ENCODE results near the gene COL9A2. TPM values are rescaled to one million over a fixed set of nuclear protein-coding genes. Genes with fewer than 3 reads are reported as not detected.

COL9A2 gene
- total RNA-seq, 2 experiments from 2014 or later = 10.6 to 21.4 TPM

DNA sequence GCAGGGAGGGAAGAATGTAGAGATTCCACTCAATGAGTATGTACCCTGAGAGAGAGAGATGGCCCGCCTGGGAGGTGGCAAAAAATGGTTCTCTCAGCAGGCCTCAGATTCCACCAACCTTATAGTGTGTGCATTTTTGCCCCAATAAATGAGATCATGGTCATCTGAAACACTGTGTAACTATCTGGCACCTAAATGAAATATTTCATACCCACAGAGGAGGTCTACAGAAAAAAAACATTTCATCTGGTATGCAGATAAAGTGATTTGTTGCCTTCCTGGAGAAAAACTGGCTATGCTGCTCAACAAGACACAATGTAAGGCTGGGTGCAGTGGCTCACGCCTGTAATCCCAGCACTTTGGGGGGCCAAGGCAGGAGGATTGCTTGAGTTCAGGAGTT lies 64.5 kb downstream of the COL9A2 start:
- TF ChIP-seq, protein P1, sequence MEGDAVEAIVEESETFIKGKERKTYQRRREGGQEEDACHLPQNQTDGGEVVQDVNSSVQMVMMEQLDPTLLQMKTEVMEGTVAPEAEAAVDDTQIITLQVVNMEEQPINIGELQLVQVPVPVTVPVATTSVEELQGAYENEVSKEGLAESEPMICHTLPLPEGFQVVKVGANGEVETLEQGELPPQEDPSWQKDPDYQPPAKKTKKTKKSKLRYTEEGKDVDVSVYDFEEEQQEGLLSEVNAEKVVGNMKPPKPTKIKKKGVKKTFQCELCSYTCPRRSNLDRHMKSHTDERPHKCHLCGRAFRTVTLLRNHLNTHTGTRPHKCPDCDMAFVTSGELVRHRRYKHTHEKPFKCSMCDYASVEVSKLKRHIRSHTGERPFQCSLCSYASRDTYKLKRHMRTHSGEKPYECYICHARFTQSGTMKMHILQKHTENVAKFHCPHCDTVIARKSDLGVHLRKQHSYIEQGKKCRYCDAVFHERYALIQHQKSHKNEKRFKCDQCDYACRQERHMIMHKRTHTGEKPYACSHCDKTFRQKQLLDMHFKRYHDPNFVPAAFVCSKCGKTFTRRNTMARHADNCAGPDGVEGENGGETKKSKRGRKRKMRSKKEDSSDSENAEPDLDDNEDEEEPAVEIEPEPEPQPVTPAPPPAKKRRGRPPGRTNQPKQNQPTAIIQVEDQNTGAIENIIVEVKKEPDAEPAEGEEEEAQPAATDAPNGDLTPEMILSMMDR (conservative IDR thresholded peaks at IDR 0.05; ENCODE audit: low read length) = no peak
- TF ChIP-seq EZH2phosphoT487 (IDR thresholded peaks at IDR 0.05; ENCODE audit: borderline replicate concordance, low read depth, low read length) = no peak
- H3K4me2 ChIP-seq (ENCODE audit: low read length) = no peak overlapping the region
- peaks cover 20% of the 10 kb centered on the region for H3K79me2 ChIP-seq (ENCODE audit: insufficient read depth, low read depth, low read length)
- intact Hi-C loops (cut with micrococcal nuclease; ENCODE audit: unreplicated experiment) = no loop called here
- BruUV-seq (replicated peaks) = no TSS peak
- H3K9me2 ChIP-seq (ENCODE audit: insufficient read depth, low read length) = no peaks in the 10 kb centered on the region
- no peak for DNase-seq (ENCODE audit: low spot score)
- CTCF ChIA-PET (ENCODE audit: unreplicated experiment) = no interaction called here
- no peak overlapping the region for H3K4me3 ChIP-seq (ENCODE audit: low read depth, low read length, poor library complexity, severe bottlenecking)
- no peaks in the 10 kb centered on the region for H3K9me3 ChIP-seq (ENCODE audit: low read length)
- H4K20me1 ChIP-seq (ENCODE audit: insufficient read depth, low read length) = no peaks in the 10 kb centered on the region; the same call in 1 of the 2 replicates
- H3K4me1 ChIP-seq (ENCODE audit: insufficient read depth, low read length, poor library complexity, severe bottlenecking) = peaks cover 15% of the 10 kb centered on the region
- POLR2A ChIA-PET = interaction anchor here (0.7 kb wide), 1 partner anchor 280 kb away, joined by 6 read pairs; no protein-coding TSS in a partner anchor
- no peak overlapping the region for H2AFZ ChIP-seq (ENCODE audit: low read length)
- no peak overlapping the region for H3K27ac ChIP-seq (ENCODE audit: low read depth, low read length, poor library complexity, severe bottlenecking)
- H3K36me3 ChIP-seq (ENCODE audit: insufficient read depth, low read length) = 0 out of 2 replicates have a peak, but pooled peaks cover 4% of the 10 kb centered on the region

- Histone ChIP-seq H3K9me3 (ENCODE audit: low read length) (no peaks in the 10 kb centered on the region), H4K20me1 (ENCODE audit: insufficient read depth, low read length) (no peaks in the 10 kb centered on the region; the same call in 1 of the 2 replicates), H3K9me2 (ENCODE audit: insufficient read depth, low read length) (no peaks in the 10 kb centered on the region), H3K4me3 (ENCODE audit: low read depth, low read length, poor library complexity, severe bottlenecking) (no peak overlapping the region), H3K27ac (ENCODE audit: low read depth, low read length, poor library complexity, severe bottlenecking) (no peak overlapping the region), H3K4me2 (ENCODE audit: low read length) (no peak overlapping the region), H2AFZ (ENCODE audit: low read length) (no peak overlapping the region), H3K79me2 (ENCODE audit: insufficient read depth, low read depth, low read length) (peaks cover 11% of the 10 kb centered on the region), H3K36me3 (ENCODE audit: insufficient read depth, low read length) (0 out of 2 replicates have a peak, but pooled peaks cover 4% of the 10 kb centered on the region), H3K4me1 (ENCODE audit: insufficient read depth, low read length, poor library complexity, severe bottlenecking) (peaks cover 10% of the 10 kb centered on the region)
- ChIA-PET CTCF (ENCODE audit: unreplicated experiment) (no interaction called here), POLR2A (no interaction called here)
- TF ChIP-seq, protein P1 (conservative IDR thresholded peaks at IDR 0.05; ENCODE audit: low read length) = no peak
- TF ChIP-seq EZH2phosphoT487 (IDR thresholded peaks at IDR 0.05; ENCODE audit: borderline replicate concordance, low read depth, low read length) = no peak
- intact Hi-C loops (cut with micrococcal nuclease; ENCODE audit: unreplicated experiment) = no loop called here
- DNase-seq (ENCODE audit: low spot score) = no peak
- no TSS peak for BruUV-seq (replicated peaks)
These were observed 65.6 kb downstream of the COL9A2 start for GRCh38 chr1:40251456-40251855.

Other genes starting within 250 kb of the COL9A2 start
- gene PPT1, start 220.0 kb downstream of the COL9A2 start, total RNA-seq (2014; rRNA removed; shearing (Covaris generic)) = 49.7 and 55.9 TPM in 2 replicates
- gene PPT1, start 220.0 kb downstream of the COL9A2 start, total RNA-seq (2022) = 66.5 and 75.4 TPM in 2 replicates
- 14.8 and 16.9 TPM in 2 replicates for gene RLF, start 155.9 kb downstream of the COL9A2 start, total RNA-seq (2014; rRNA removed; shearing (Covaris generic))
- 18.6 and 22.5 TPM in 2 replicates for gene RLF, start 155.9 kb downstream of the COL9A2 start, total RNA-seq (2022)
- gene TMCO2, start 69.3 kb downstream of the COL9A2 start, total RNA-seq (2014; rRNA removed; shearing (Covaris generic)) = not detected in 2 replicates
- not detected in 2 replicates for gene TMCO2, start 69.3 kb downstream of the COL9A2 start, total RNA-seq (2022)
- 13.4 and 15.8 TPM in 2 replicates for gene ZMPSTE24, start 59.0 kb downstream of the COL9A2 start, total RNA-seq (2014; rRNA removed; shearing (Covaris generic))
- 18.8 and 24.3 TPM in 2 replicates for gene ZMPSTE24, start 59.0 kb downstream of the COL9A2 start, total RNA-seq (2022)
- 50.3 and 60.5 TPM in 2 replicates for gene SMAP2, start 56.4 kb upstream of the COL9A2 start, total RNA-seq (2014; rRNA removed; shearing (Covaris generic))
- 105 and 118 TPM in 2 replicates for gene SMAP2, start 56.4 kb upstream of the COL9A2 start, total RNA-seq (2022)
- gene ZFP69B, start 133.2 kb upstream of the COL9A2 start, total RNA-seq (2014; rRNA removed; shearing (Covaris generic)) = 12.7 and 18.2 TPM in 2 replicates
- gene ZFP69B, start 133.2 kb upstream of the COL9A2 start, total RNA-seq (2022) = 26.8 and 28.3 TPM in 2 replicates
- 4.3 and 4.8 TPM in 2 replicates for gene ZFP69, start 160.0 kb upstream of the COL9A2 start, total RNA-seq (2014; rRNA removed; shearing (Covaris generic))
- 5.6 and 6.2 TPM in 2 replicates for gene ZFP69, start 160.0 kb upstream of the COL9A2 start, total RNA-seq (2022)
- gene EXO5, start 191.5 kb upstream of the COL9A2 start, total RNA-seq (2014; rRNA removed; shearing (Covaris generic)) = 11.2 and 12.2 TPM in 2 replicates
- gene EXO5, start 191.5 kb upstream of the COL9A2 start, total RNA-seq (2022) = 10.2 and 12.7 TPM in 2 replicates
- gene ZNF684, start 214.4 kb upstream of the COL9A2 start, total RNA-seq (2014; rRNA removed; shearing (Covaris generic)) = 5.4 and 6.7 TPM in 2 replicates
- 8.8 and 9.3 TPM in 2 replicates for gene ZNF684, start 214.4 kb upstream of the COL9A2 start, total RNA-seq (2022)